GM21737 (cell line): ENCODE measurements around the gene SYPL1.
A peak's percentile ranks its signal among the peaks of the same experiment; 100 is the strongest.

ENCODE experiments used
- ATAC-seq: cut with Tn5 transposase; IDR thresholded peaks from one replicate; pipeline ENCODE4 v1.9.1; 2021; ENCODE audit warnings: mild to moderate bottlenecking, moderate library complexity; ENCODE audit not compliant: unreplicated experiment

SYPL1 gene

GRCh38 chr7:106122713-106123112 lies 10.6 kb upstream of the SYPL1 start:
- ATAC-seq, result no peak

GRCh38 chr7:106121189-106121810 lies 9.2 kb upstream of the SYPL1 start:
- no peak for ATAC-seq

GRCh38 chr7:106120500-106120899 lies 8.4 kb upstream of the SYPL1 start:
- ATAC-seq, result no peak

GRCh38 chr7:106119719-106120118 lies 7.6 kb upstream of the SYPL1 start:
- no peak for ATAC-seq

GRCh38 chr7:106117786-106118544 lies 5.9 kb upstream of the SYPL1 start:
- no peak for ATAC-seq

GRCh38 chr7:106116161-106116704 lies 4.1 kb upstream of the SYPL1 start:
- no peak for ATAC-seq

GRCh38 chr7:106114716-106115383 lies 2.7 kb upstream of the SYPL1 start:
- ATAC-seq, result no peak

GRCh38 chr7:106112972-106113421 lies 885 bp upstream of the SYPL1 start:
- ATAC-seq, result no peak

GRCh38 chr7:106111655-106112117 lies 426 bp downstream of the SYPL1 start:
- peak; percentile 35 for ATAC-seq

- ATAC-seq, result peak; percentile 7
Measured at GRCh38 chr7:106110885-106111654, 1.0 kb downstream of the SYPL1 start.

GRCh38 chr7:106110238-106110560 lies 1.9 kb downstream of the SYPL1 start:
- no peak for ATAC-seq

- ATAC-seq, result no peak
Measured at GRCh38 chr7:106109521-106110237, 2.4 kb downstream of the SYPL1 start.

GRCh38 chr7:106108991-106109390 lies 3.1 kb downstream of the SYPL1 start:
- no peak for ATAC-seq

GRCh38 chr7:106104721-106105260 lies 7.3 kb downstream of the SYPL1 start:
- ATAC-seq, result no peak

- ATAC-seq, result no peak
Measured at GRCh38 chr7:106102387-106102966, 9.6 kb downstream of the SYPL1 start.

GRCh38 chr7:106101726-106102125 lies 10.4 kb downstream of the SYPL1 start:
- ATAC-seq, result no peak

GRCh38 chr7:106100863-106101629 lies 11.1 kb downstream of the SYPL1 start:
- no peak for ATAC-seq

GRCh38 chr7:106099539-106099938 lies 12.6 kb downstream of the SYPL1 start:
- no peak for ATAC-seq

- no peak for ATAC-seq
Measured at GRCh38 chr7:106098889-106099288, 13.2 kb downstream of the SYPL1 start.
